HepG2 (cell line): Measurements from ENCODE around the gene MAP2K1. TPM values are rescaled to one million over a fixed set of nuclear protein-coding genes. Genes with fewer than 3 reads are reported as not detected.

Experiments used
- FOXO1 ChIP-seq: sonication (generic); formaldehyde crosslinking; IDR thresholded peaks from 2 replicates; pipeline ENCODE4 v1.4.0; 2020; ENCODE audit warnings: missing genetic modification reagents
- KLF11 ChIP-seq: IDR thresholded peaks from 2 replicates; pipeline ENCODE4 v1.6.1; 2016; ENCODE audit warnings: missing compliant biosample characterization
- ZNF7 ChIP-seq: IDR thresholded peaks from 2 replicates; pipeline ENCODE4 v1.6.1; 2016; ENCODE audit warnings: missing biosample characterization, missing genetic modification reagents
- polyA plus RNA-seq, 8 experiments: library from polyadenylated mRNA; depleted of rRNA in 3 of 8; stranded (reverse) in 7 of 8; unstranded in 1 of 8; fragments of >200 nt; fragmentation: Illumina TruSeq in 4 of 8; extraction: Trizol in 4 of 8; gene quantifications; 2 replicates each; pipeline versions ENCODE4 v1.2.1 to v1.2.3, GENCODE V29; 2011 to 2016; ENCODE audit warnings: low read depth in 4 of 8, missing spikeins in 1 of 8, mixed read lengths in 1 of 8; ENCODE audit not compliant: insufficient read depth in 1 of 8
- total RNA-seq, 5 experiments: library from RNA; depleted of rRNA; stranded (reverse); fragments of >200 nt; fragmentation: Illumina TruSeq; extraction: Trizol; gene quantifications; 2 replicates each; pipeline ENCODE4 v1.2.3, GENCODE V29; 2016; ENCODE audit warnings: low read depth in 1 of 5
- TF ChIP-seq, protein P1 (sequence below): IDR thresholded peaks from 2 replicates; pipeline ENCODE4 v1.6.1; 2018; ENCODE audit warnings: missing genetic modification reagents, mild to moderate bottlenecking, missing compliant biosample characterization
- TF ChIP-seq, protein P2 (sequence below): sonication (generic); formaldehyde crosslinking; IDR thresholded peaks from 2 replicates; pipeline ENCODE4 v1.4.0; 2020; ENCODE audit warnings: mild to moderate bottlenecking, missing genetic modification reagents
- TF ChIP-seq, protein P3 (sequence below): IDR thresholded peaks from 2 replicates; pipeline ENCODE4 v1.6.1; 2016; ENCODE audit warnings: low read depth, missing genetic modification reagents, missing compliant biosample characterization
- TF ChIP-seq, protein P4 (sequence below): sonication (generic); formaldehyde crosslinking; IDR thresholded peaks from 2 replicates; pipeline ENCODE4 v1.8.0; 2022; ENCODE audit warnings: mild to moderate bottlenecking, missing genetic modification reagents, borderline replicate concordance
- TF ChIP-seq, protein P5 (sequence below): sonication (generic); formaldehyde crosslinking; conservative IDR thresholded peaks from 2 replicates; pipeline ENCODE4 v1.4.0; 2020; ENCODE audit warnings: missing genetic modification reagents

The MAP2K1 gene
- total and polyA plus RNA-seq, 2 of the 13 experiments (the other 11 are each of a cell fraction or from before 2014, with no cell fraction given): 24.1 to 49.2 TPM

DNA sequence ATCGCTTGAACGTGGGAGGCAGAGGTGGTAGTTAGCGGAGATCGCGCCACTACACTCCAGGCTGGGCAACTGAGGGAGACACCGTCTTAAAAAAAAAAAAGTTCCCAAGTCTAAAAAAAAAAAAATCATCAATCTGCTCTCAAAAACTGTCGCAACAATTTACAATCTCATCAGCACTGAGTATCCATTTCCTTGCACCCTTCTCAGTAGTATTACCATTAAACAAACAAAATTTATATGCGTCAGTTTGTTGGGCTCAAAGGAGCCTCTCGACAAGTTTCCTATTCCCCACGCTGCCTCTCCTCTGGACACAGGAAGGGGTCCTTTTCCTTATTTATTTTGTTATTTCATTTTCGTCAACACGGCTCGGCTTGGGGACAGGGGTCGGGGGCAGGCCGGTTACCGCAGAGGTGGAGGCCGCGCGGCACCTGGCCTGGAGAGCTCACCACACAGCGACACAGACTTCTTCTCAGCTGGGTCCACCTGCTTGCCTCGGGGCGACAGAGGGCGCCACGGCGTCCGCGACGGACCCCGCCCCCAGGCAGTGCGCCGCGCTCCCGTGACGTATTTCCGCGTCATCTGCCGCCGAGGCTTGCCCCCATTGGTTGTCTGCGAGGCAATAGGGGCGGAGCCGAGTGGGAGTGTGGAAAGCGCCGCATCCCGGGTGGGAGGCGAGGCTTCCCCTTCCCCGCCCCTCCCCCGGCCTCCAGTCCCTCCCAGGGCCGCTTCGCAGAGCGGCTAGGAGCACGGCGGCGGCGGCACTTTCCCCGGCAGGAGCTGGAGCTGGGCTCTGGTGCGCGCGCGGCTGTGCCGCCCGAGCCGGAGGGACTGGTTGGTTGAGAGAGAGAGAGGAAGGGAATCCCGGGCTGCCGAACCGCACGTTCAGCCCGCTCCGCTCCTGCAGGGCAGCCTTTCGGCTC lies at the start of gene MAP2K1 (continued):
- TF ChIP-seq, protein P1, sequence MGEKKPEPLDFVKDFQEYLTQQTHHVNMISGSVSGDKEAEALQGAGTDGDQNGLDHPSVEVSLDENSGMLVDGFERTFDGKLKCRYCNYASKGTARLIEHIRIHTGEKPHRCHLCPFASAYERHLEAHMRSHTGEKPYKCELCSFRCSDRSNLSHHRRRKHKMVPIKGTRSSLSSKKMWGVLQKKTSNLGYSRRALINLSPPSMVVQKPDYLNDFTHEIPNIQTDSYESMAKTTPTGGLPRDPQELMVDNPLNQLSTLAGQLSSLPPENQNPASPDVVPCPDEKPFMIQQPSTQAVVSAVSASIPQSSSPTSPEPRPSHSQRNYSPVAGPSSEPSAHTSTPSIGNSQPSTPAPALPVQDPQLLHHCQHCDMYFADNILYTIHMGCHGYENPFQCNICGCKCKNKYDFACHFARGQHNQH (CRISPR knock-in tag): peak; percentile 75
- TF ChIP-seq FOXO1 (CRISPR knock-in tag) (peak; percentile 33; the same call in 1 of the 2 replicates), ZNF7 (CRISPR knock-in tag) (no peak), KLF11 (no peak)
- TF ChIP-seq, protein P2, sequence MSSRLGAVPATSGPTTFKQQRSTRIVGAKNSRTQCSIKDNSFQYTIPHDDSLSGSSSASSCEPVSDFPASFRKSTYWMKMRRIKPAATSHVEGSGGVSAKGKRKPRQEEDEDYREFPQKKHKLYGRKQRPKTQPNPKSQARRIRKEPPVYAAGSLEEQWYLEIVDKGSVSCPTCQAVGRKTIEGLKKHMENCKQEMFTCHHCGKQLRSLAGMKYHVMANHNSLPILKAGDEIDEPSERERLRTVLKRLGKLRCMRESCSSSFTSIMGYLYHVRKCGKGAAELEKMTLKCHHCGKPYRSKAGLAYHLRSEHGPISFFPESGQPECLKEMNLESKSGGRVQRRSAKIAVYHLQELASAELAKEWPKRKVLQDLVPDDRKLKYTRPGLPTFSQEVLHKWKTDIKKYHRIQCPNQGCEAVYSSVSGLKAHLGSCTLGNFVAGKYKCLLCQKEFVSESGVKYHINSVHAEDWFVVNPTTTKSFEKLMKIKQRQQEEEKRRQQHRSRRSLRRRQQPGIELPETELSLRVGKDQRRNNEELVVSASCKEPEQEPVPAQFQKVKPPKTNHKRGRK: no peak
- TF ChIP-seq, protein P3, sequence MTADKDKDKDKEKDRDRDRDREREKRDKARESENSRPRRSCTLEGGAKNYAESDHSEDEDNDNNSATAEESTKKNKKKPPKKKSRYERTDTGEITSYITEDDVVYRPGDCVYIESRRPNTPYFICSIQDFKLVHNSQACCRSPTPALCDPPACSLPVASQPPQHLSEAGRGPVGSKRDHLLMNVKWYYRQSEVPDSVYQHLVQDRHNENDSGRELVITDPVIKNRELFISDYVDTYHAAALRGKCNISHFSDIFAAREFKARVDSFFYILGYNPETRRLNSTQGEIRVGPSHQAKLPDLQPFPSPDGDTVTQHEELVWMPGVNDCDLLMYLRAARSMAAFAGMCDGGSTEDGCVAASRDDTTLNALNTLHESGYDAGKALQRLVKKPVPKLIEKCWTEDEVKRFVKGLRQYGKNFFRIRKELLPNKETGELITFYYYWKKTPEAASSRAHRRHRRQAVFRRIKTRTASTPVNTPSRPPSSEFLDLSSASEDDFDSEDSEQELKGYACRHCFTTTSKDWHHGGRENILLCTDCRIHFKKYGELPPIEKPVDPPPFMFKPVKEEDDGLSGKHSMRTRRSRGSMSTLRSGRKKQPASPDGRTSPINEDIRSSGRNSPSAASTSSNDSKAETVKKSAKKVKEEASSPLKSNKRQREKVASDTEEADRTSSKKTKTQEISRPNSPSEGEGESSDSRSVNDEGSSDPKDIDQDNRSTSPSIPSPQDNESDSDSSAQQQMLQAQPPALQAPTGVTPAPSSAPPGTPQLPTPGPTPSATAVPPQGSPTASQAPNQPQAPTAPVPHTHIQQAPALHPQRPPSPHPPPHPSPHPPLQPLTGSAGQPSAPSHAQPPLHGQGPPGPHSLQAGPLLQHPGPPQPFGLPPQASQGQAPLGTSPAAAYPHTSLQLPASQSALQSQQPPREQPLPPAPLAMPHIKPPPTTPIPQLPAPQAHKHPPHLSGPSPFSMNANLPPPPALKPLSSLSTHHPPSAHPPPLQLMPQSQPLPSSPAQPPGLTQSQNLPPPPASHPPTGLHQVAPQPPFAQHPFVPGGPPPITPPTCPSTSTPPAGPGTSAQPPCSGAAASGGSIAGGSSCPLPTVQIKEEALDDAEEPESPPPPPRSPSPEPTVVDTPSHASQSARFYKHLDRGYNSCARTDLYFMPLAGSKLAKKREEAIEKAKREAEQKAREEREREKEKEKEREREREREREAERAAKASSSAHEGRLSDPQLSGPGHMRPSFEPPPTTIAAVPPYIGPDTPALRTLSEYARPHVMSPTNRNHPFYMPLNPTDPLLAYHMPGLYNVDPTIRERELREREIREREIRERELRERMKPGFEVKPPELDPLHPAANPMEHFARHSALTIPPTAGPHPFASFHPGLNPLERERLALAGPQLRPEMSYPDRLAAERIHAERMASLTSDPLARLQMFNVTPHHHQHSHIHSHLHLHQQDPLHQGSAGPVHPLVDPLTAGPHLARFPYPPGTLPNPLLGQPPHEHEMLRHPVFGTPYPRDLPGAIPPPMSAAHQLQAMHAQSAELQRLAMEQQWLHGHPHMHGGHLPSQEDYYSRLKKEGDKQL (CRISPR knock-in tag): no peak
- TF ChIP-seq, protein P4, sequence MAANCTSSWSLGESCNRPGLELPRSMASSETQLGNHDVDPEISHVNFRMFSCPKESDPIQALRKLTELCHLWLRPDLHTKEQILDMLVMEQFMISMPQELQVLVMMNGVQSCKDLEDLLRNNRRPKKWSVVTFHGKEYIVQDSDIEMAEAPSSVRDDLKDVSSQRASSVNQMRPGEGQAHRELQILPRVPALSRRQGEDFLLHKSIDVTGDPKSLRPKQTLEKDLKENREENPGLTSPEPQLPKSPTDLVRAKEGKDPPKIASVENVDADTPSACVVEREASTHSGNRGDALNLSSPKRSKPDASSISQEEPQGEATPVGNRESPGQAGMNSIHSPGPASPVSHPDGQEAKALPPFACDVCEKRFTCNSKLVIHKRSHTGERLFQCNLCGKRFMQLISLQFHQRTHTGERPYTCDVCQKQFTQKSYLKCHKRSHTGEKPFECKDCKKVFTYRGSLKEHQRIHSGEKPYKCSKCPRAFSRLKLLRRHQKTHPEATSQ (CRISPR knock-in tag): 0 out of 2 replicates have a peak, but pooled peaks have one; percentile 68
- TF ChIP-seq, protein P5, sequence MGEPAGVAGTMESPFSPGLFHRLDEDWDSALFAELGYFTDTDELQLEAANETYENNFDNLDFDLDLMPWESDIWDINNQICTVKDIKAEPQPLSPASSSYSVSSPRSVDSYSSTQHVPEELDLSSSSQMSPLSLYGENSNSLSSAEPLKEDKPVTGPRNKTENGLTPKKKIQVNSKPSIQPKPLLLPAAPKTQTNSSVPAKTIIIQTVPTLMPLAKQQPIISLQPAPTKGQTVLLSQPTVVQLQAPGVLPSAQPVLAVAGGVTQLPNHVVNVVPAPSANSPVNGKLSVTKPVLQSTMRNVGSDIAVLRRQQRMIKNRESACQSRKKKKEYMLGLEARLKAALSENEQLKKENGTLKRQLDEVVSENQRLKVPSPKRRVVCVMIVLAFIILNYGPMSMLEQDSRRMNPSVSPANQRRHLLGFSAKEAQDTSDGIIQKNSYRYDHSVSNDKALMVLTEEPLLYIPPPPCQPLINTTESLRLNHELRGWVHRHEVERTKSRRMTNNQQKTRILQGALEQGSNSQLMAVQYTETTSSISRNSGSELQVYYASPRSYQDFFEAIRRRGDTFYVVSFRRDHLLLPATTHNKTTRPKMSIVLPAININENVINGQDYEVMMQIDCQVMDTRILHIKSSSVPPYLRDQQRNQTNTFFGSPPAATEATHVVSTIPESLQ (CRISPR knock-in tag): no peak
